Measurements from ENCODE around the gene PIGK. TPM values are rescaled to one million over a fixed set of nuclear protein-coding genes. Genes with fewer than 3 reads are reported as not detected.

The PIGK gene
- total and polyA plus RNA-seq, 8 donors = 2.9 to 17.8 (median 9.1) TPM

- Histone ChIP-seq H3K27me3 (no peaks in the 10 kb centered on the region), H3K36me3 (no peaks in the 10 kb centered on the region), H3K4me3 (no peak overlapping the region), H3K4me1 (no peaks in the 10 kb centered on the region), H3K27ac (no peak overlapping the region), H3K9me3 (no peaks in the 10 kb centered on the region)
- DNase-seq (no peak), ATAC-seq (no peak), FAIRE-seq (no peak)
- intact Hi-C loops (cut with DNase I) = no loop called here
- TF ChIP-seq CTCF (IDR thresholded peaks at IDR 0.05) = no peak
- 96 to 98% methylated on average over 9 of the region's 9 CpGs for WGBS, 2 donors
These were observed 122.6 kb downstream of the PIGK start for GRCh38 chr1:77096496-77097255.

GRCh38 chr1:77095236-77095635, 124.0 kb downstream of the PIGK start:
- intact Hi-C loops (cut with DNase I) = no loop called here
- no peak for TF ChIP-seq CTCF (IDR thresholded peaks at IDR 0.05)
- Histone ChIP-seq H3K27ac (no peak overlapping the region), H3K9me3 (no peaks in the 10 kb centered on the region), H3K27me3 (no peaks in the 10 kb centered on the region), H3K36me3 (no peaks in the 10 kb centered on the region), H3K4me1 (no peaks in the 10 kb centered on the region), H3K4me3 (no peak overlapping the region)
- no peak for ATAC-seq
- DNase-seq = no peak
- 81 to 89% methylated on average over 1 of the region's 1 CpG for WGBS, 2 donors
- no peak for FAIRE-seq

- H3K27ac ChIP-seq = no peak overlapping the region
- H3K36me3 ChIP-seq = no peaks in the 10 kb centered on the region
- no peak for ATAC-seq
- H3K27me3 ChIP-seq = no peaks in the 10 kb centered on the region
- WGBS, 2 donors = 58 to 68% methylated on average over 2 of the region's 2 CpGs
- no peak overlapping the region for H3K4me3 ChIP-seq
- no peaks in the 10 kb centered on the region for H3K4me1 ChIP-seq
- TF ChIP-seq CTCF (IDR thresholded peaks at IDR 0.05) = no peak
- no peaks in the 10 kb centered on the region for H3K9me3 ChIP-seq
- intact Hi-C loops (cut with DNase I) = no loop called here
- no peak for DNase-seq
- FAIRE-seq = no peak
These were observed 129.5 kb downstream of the PIGK start for GRCh38 chr1:77089756-77090155.

GRCh38 chr1:77085109-77085508, 134.1 kb downstream of the PIGK start:
- Histone ChIP-seq H3K4me1 (no peaks in the 10 kb centered on the region), H3K4me3 (no peak overlapping the region), H3K27ac (no peak overlapping the region), H3K36me3 (no peaks in the 10 kb centered on the region), H3K9me3 (no peaks in the 10 kb centered on the region), H3K27me3 (no peaks in the 10 kb centered on the region)
- WGBS, 2 donors = 88 to 94% methylated on average over 1 of the region's 1 CpG
- no peak for DNase-seq
- TF ChIP-seq CTCF (IDR thresholded peaks at IDR 0.05) = no peak
- intact Hi-C loops (cut with DNase I) = no loop called here
- ATAC-seq = no peak
- no peak for FAIRE-seq

- Histone ChIP-seq H3K27ac (no peak overlapping the region), H3K27me3 (no peaks in the 10 kb centered on the region), H3K4me3 (no peak overlapping the region), H3K4me1 (no peaks in the 10 kb centered on the region), H3K36me3 (no peaks in the 10 kb centered on the region), H3K9me3 (no peaks in the 10 kb centered on the region)
- WGBS, 2 donors = 67 to 71% methylated on average over 2 of the region's 2 CpGs
- FAIRE-seq (no peak), ATAC-seq (no peak), DNase-seq (no peak)
- no peak for TF ChIP-seq CTCF (IDR thresholded peaks at IDR 0.05)
- intact Hi-C loops (cut with DNase I) = no loop called here
These were observed 134.8 kb downstream of the PIGK start for GRCh38 chr1:77084457-77084856.

Data from pancreas (tissue), 10 donors.